H1 (cell line): ENCODE results near the gene OR10G7. TPM values are rescaled to one million over a fixed set of nuclear protein-coding genes. Genes with fewer than 3 reads are reported as not detected.

Experiments
- CTCF ChIA-PET: fragments of 300-600 bp; sonication (Branson Sonifier 250); formaldehyde crosslinking; loops from one replicate; lab custom pipeline; 2021; ENCODE audit not compliant: partially characterized antibody; lab: Charles Lee
- POLR2A ChIA-PET: fragments of 300-600 bp; sonication (Branson Sonifier 250); formaldehyde crosslinking; loops from one replicate; lab custom pipeline; 2021; ENCODE audit warnings: inconsistent platforms; ENCODE audit not compliant: partially characterized antibody; lab: Charles Lee
- DNase-seq, 2 experiments: peaks; one replicate each; pipeline versions ENCODE4 v3.0.0 to v3.0.0-alpha.2; 2010 to 2022; ENCODE audit warnings: low spot score in 2 of 2, low read depth in 1 of 2, mixed read lengths in 1 of 2
- FAIRE-seq: peaks from 2 replicates; lab custom pipeline; 2011; peaks lifted over from hg19 to GRCh38; lab: Jason Lieb, UNC
- H2AFZ ChIP-seq: 2 replicates; pipeline ENCODE4 v1.8.1; 2012; ENCODE audit warnings: low read length, inconsistent platforms
- H2AK5ac ChIP-seq: 2 replicates; pipeline ENCODE4 v1.6.1; 2013; ENCODE audit warnings: low read depth, low read length
- H2BK120ac ChIP-seq: replicated peaks from 2 replicates; pipeline ENCODE3; 2013; ENCODE audit warnings: low read depth, low read length, inconsistent platforms
- H2BK12ac ChIP-seq: 2 replicates; pipeline ENCODE4 v1.6.1; 2013; ENCODE audit warnings: low read depth, low read length
- H2BK15ac ChIP-seq: 2 replicates; pipeline ENCODE4 v1.6.1; 2013; ENCODE audit warnings: low read length
- H2BK20ac ChIP-seq: 2 replicates; pipeline ENCODE4 v1.6.1; 2013; ENCODE audit warnings: low read length
- H2BK5ac ChIP-seq: 2 replicates; pipeline ENCODE4 v1.6.1; 2013; ENCODE audit warnings: low read depth, low read length
- H3K14ac ChIP-seq: 2 replicates; pipeline ENCODE4 v1.6.1; 2013; ENCODE audit warnings: inconsistent platforms; ENCODE audit not compliant: insufficient read length
- H3K18ac ChIP-seq: 2 replicates; pipeline ENCODE4 v1.6.1; 2013; ENCODE audit warnings: low read length; ENCODE audit errors: extremely low read depth
- H3K23ac ChIP-seq: 2 replicates; pipeline ENCODE4 v1.6.1; 2013; ENCODE audit warnings: inconsistent platforms; ENCODE audit not compliant: insufficient read length
- H3K23me2 ChIP-seq: 2 replicates; pipeline ENCODE4 v1.6.1; 2013; ENCODE audit warnings: low read depth, low read length
- H3K27ac ChIP-seq: 2 replicates; pipeline ENCODE4 v1.6.1; 2011; ENCODE audit warnings: low read depth, low read length, inconsistent platforms
- H3K27me3 ChIP-seq, 4 experiments: replicated peaks in 1 of 4; 1 replicate in 1 of 4; 2 replicates in 3 of 4; pipeline versions ENCODE4 v1.6.1 to v1.8.1; 2011 to 2013; ENCODE audit warnings: low read length in 3 of 4, mild to moderate bottlenecking in 3 of 4, inconsistent platforms in 2 of 4, mixed read lengths in 2 of 4, moderate library complexity in 1 of 4; ENCODE audit not compliant: control insufficient read depth in 3 of 4, insufficient read depth in 3 of 4; ENCODE audit errors: extremely low read depth in 1 of 4
- H3K36me3 ChIP-seq, 4 experiments: 2 replicates each; pipeline versions ENCODE4 v1.6.1 to v1.8.1; 2011 to 2013; ENCODE audit warnings: mild to moderate bottlenecking in 4 of 4, low read length in 3 of 4, moderate library complexity in 2 of 4, control low read depth in 1 of 4, inconsistent platforms in 1 of 4; ENCODE audit not compliant: insufficient read depth in 4 of 4, control insufficient read depth in 2 of 4
- H3K4ac ChIP-seq: replicated peaks from 2 replicates; pipeline ENCODE3; 2013; ENCODE audit warnings: low read length, low read depth, mixed read lengths, inconsistent platforms; ENCODE audit not compliant: insufficient read length
- H3K4me1 ChIP-seq, 4 experiments: replicated peaks in 1 of 4; 1 replicate in 1 of 4; 2 replicates in 3 of 4; pipeline versions ENCODE4 v1.6.1 to v1.8.1; 2011 to 2013; ENCODE audit warnings: low read length in 3 of 4, inconsistent platforms in 2 of 4, mixed read lengths in 1 of 4; ENCODE audit not compliant: insufficient read depth in 4 of 4, control insufficient read depth in 3 of 4
- H3K4me2 ChIP-seq, 2 experiments: 2 replicates each; pipeline versions ENCODE4 v1.6.1 to v1.8.1; 2011 to 2013; ENCODE audit warnings: low read depth in 2 of 2, low read length in 2 of 2, control low read depth in 1 of 2, inconsistent platforms in 1 of 2, mild to moderate bottlenecking in 1 of 2; ENCODE audit not compliant: insufficient read depth in 1 of 2
- H3K4me3 ChIP-seq, 4 experiments: fragments of 200-600, 300-600 bp in 1 of 4; sonication (generic), shearing (Covaris generic), sonication (Bioruptor Twin) in 1 of 4; 2 replicates each; pipeline versions ENCODE4 v1.5.1 to v1.8.1; 2011 to 2016; ENCODE audit warnings: low read length in 4 of 4, low read depth in 3 of 4, control low read depth in 2 of 4, inconsistent platforms in 2 of 4, mild to moderate bottlenecking in 2 of 4, mixed read lengths in 1 of 4, moderate library complexity in 1 of 4; ENCODE audit not compliant: insufficient read depth in 2 of 4; ENCODE audit errors: extremely low read depth in 1 of 4
- H3K56ac ChIP-seq: replicated peaks from 2 replicates; pipeline ENCODE3; 2013; ENCODE audit warnings: low read depth, mild to moderate bottlenecking, mixed read lengths, low read length, inconsistent platforms; ENCODE audit not compliant: insufficient read length
- H3K79me1 ChIP-seq: 2 replicates; pipeline ENCODE4 v1.6.1; 2013; ENCODE audit warnings: low read depth, low read length, control low read depth
- H3K79me2 ChIP-seq, 2 experiments: 2 replicates each; pipeline versions ENCODE4 v1.6.1 to v1.8.1; 2012 to 2013; ENCODE audit warnings: low read length in 2 of 2, mild to moderate bottlenecking in 2 of 2, inconsistent platforms in 1 of 2; ENCODE audit not compliant: insufficient read depth in 2 of 2, control insufficient read depth in 1 of 2
- H3K9ac ChIP-seq, 4 experiments: replicated peaks in 1 of 4; 1 replicate in 1 of 4; 2 replicates in 3 of 4; pipeline versions ENCODE4 v1.6.1 to v1.8.1; 2011 to 2013; ENCODE audit warnings: low read depth in 3 of 4, low read length in 3 of 4, control low read depth in 2 of 4, mild to moderate bottlenecking in 2 of 4, moderate library complexity in 2 of 4, inconsistent platforms in 1 of 4; ENCODE audit errors: extremely low read depth in 1 of 4
- H3K9me3 ChIP-seq, 2 experiments: 2 replicates each; pipeline versions ENCODE4 v1.6.1 to v1.8.1; 2012 to 2013; ENCODE audit warnings: mild to moderate bottlenecking in 2 of 2, moderate library complexity in 2 of 2, control low read depth in 1 of 2, inconsistent platforms in 1 of 2, low read depth in 1 of 2, low read length in 1 of 2, mixed read lengths in 1 of 2; ENCODE audit not compliant: insufficient read depth in 2 of 2
- H4K20me1 ChIP-seq, 2 experiments: replicated peaks in 1 of 2; 2 replicates each; pipeline versions ENCODE3 to v1.8.1; 2011 to 2013; ENCODE audit warnings: inconsistent platforms in 2 of 2, low read length in 2 of 2, mild to moderate bottlenecking in 1 of 2; ENCODE audit not compliant: insufficient read depth in 2 of 2, control insufficient read depth in 1 of 2
- H4K5ac ChIP-seq: 2 replicates; pipeline ENCODE4 v1.6.1; 2013; ENCODE audit warnings: low read length, low read depth, mixed read lengths, inconsistent platforms; ENCODE audit not compliant: insufficient read length
- H4K8ac ChIP-seq: 2 replicates; pipeline ENCODE4 v1.8.0; 2013; ENCODE audit warnings: mild to moderate bottlenecking, moderate library complexity, low read length, inconsistent platforms; ENCODE audit not compliant: insufficient read depth; ENCODE audit errors: extremely low read depth
- H4K91ac ChIP-seq: replicated peaks from 2 replicates; pipeline ENCODE3; 2013; ENCODE audit warnings: low read length, mixed read lengths, inconsistent platforms; ENCODE audit not compliant: insufficient read length
- ATF3 ChIP-seq: IDR thresholded peaks from 2 replicates; pipeline ENCODE4 v1.6.1; 2011; ENCODE audit warnings: low read depth, mild to moderate bottlenecking, low read length; ENCODE audit not compliant: insufficient read depth
- BRCA1 ChIP-seq: IDR thresholded peaks from 2 replicates; pipeline ENCODE4 v1.6.1; 2012; ENCODE audit warnings: low read depth, low read length, improper control_type of control experiment
- CBX8 ChIP-seq: fragments of 300-800, 300-1000 bp; sonication (generic); IDR thresholded peaks from 2 replicates; pipeline ENCODE4 v1.7.1; 2016; ENCODE audit warnings: low read depth, low read length, borderline replicate concordance
- CHD1 ChIP-seq: IDR thresholded peaks from 2 replicates; pipeline ENCODE4 v1.6.1; 2012; ENCODE audit warnings: low read depth, low read length, improper control_type of control experiment
- JUN ChIP-seq: IDR thresholded peaks from 2 replicates; pipeline ENCODE4 v1.6.1; 2011; ENCODE audit warnings: low read depth, mild to moderate bottlenecking, improper control_type of control experiment, low read length
- JUND ChIP-seq: IDR thresholded peaks from 2 replicates; pipeline ENCODE4 v1.6.1; 2011; ENCODE audit warnings: mild to moderate bottlenecking, improper control_type of control experiment, low read length
- POLR2AphosphoS5 ChIP-seq: IDR thresholded peaks from 2 replicates; pipeline ENCODE4 v1.6.1; 2011; ENCODE audit warnings: low read depth, low read length
- RFX5 ChIP-seq: IDR thresholded peaks from 2 replicates; pipeline ENCODE4 v1.6.1; 2011; ENCODE audit warnings: low read depth, low read length, improper control_type of control experiment, borderline replicate concordance
- TBP ChIP-seq: IDR thresholded peaks from 2 replicates; pipeline ENCODE4 v1.6.1; 2011; ENCODE audit warnings: low read depth, low read length, improper control_type of control experiment
- TEAD4 ChIP-seq: IDR thresholded peaks from 2 replicates; pipeline ENCODE4 v1.6.1; 2012; ENCODE audit warnings: low read depth, low read length, inconsistent platforms, mixed read lengths
- YY1 ChIP-seq: IDR thresholded peaks from 2 replicates; pipeline ENCODE4 v1.6.1; 2011; ENCODE audit warnings: low read depth, mild to moderate bottlenecking, low read length
- WGBS, 2 experiments: shearing (Covaris generic) in 1 of 2; methylation state at CpG; one replicate each; pipeline versions ENCODE4 v1.1.6 to v1.1.7; 2013 to 2015; ENCODE audit warnings: low lambda C conversion rate in 2 of 2, mixed read lengths in 2 of 2, inconsistent platforms in 1 of 2, low coverage in 1 of 2, missing lambda C conversion rate in 1 of 2; ENCODE audit not compliant: insufficient replicate concordance in 2 of 2, insufficient coverage in 1 of 2, insufficient read length in 1 of 2; ENCODE audit errors: extremely low coverage in 1 of 2, missing lambda C conversion rate in 1 of 2; 5-methylcytosine and 5-hydroxymethylcytosine counted together
- polyA plus RNA-seq, 7 experiments: library from polyadenylated mRNA; depleted of rRNA in 3 of 7; stranded (reverse) in 5 of 7; unstranded in 2 of 7; fragments of >200 nt in 5 of 7; fragments of 200-250 nt in 2 of 7; gene quantifications; 1 replicate in 5 of 7; 2 replicates in 1 of 7; 4 replicates in 1 of 7; pipeline versions ENCODE4 v1.2.1 to v1.2.3, GENCODE V29; 2011 to 2013; ENCODE audit warnings: missing spikeins in 2 of 7, mixed read lengths in 2 of 7
- total RNA-seq: library from RNA; stranded (reverse); fragmentation: NEBNext Ultra II Directional; extraction: Animal tissue kit (Norgen Biotek cat#: 25700); gene quantifications from 2 replicates; pipeline ENCODE4 v1.2.1, GENCODE V29; 2021
- TF ChIP-seq, protein P1 (sequence below), 3 experiments: IDR thresholded peaks; 1 replicate in 2 of 3; 2 replicates in 1 of 3; pipeline versions ENCODE4 v1.5.1 to v1.6.1; 2011; ENCODE audit warnings: low read length in 3 of 3, mild to moderate bottlenecking in 3 of 3, inconsistent platforms in 2 of 3, low read depth in 1 of 3, moderate library complexity in 1 of 3; ENCODE audit not compliant: insufficient read depth in 1 of 3; ENCODE audit errors: control extremely low read depth in 1 of 3

OR10G7 gene
- total and polyA plus RNA-seq, 2 of the 8 experiments (the other 6 are each of a cell fraction or from before 2014, with no cell fraction given) = not detected

DNA sequence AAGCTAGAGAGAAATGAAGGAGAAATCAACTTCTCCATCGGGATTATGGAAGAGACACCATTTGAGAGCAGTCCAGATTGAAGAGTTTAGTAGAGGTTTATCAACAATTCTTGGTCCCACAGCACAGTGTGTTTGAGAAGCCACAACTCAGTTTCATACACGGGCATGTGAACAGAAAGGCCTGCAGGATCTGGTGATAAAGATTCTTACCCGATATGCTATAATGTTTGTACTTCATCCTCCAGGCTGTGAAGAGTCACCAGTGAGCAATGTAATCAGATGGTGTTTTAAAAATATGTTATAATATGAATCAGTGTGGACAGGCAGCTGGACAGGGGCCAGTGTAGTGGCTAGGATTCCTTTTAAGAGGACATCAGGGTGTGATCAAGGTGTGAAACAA is 44.5 kb upstream of the OR10G7 start:
- Histone ChIP-seq H3K4ac (no peak overlapping the region), H3K79me2 (no peaks in the 10 kb centered on the region), H4K8ac (no peak overlapping the region), H3K18ac (no peak overlapping the region), H2BK12ac (no peak overlapping the region), H3K56ac (no peak overlapping the region), H3K4me2 (no peak overlapping the region), H3K36me3 (no peaks in the 10 kb centered on the region), H2AFZ (0 out of 2 replicates have a peak overlapping the region, but pooled peaks have one; percentile 54), H3K27ac (no peak overlapping the region), H3K4me1 (peaks cover 0 to 2% (median 0%) of the 10 kb centered on the region in 4 experiments; a peak in 1 of 7 replicates), H3K27me3 (no peaks in the 10 kb centered on the region), H3K4me3 (no peak overlapping the region), H3K9me3 (no peaks in the 10 kb centered on the region), H3K14ac (no peak overlapping the region), H2BK5ac (no peak overlapping the region), H4K20me1 (no peaks in the 10 kb centered on the region), H3K9ac (no peak overlapping the region), H2BK15ac (no peak overlapping the region), H3K23ac (no peak overlapping the region), H2BK20ac (no peak overlapping the region), H4K91ac (no peak overlapping the region), H2BK120ac (no peak overlapping the region), H3K79me1 (no peaks in the 10 kb centered on the region), H2AK5ac (no peak overlapping the region), H3K23me2 (no peaks in the 10 kb centered on the region; the same call in 1 of the 2 replicates), H4K5ac (no peak overlapping the region)
- DNase-seq = no peak
- no peak for FAIRE-seq
- POLR2A ChIA-PET = no interaction called here
- WGBS, 2 experiments = 85% methylated on average over 3 of the region's 3 CpGs; no CpG with 5 or more reads in 1 of the 2 experiments
- CTCF ChIA-PET = interaction anchor here (1.0 kb wide), 1 partner anchor 56 kb away, joined by 3 read pairs; no protein-coding TSS in a partner anchor
- no peak for TF ChIP-seq CBX8
- TF ChIP-seq TBP = no peak
- TF ChIP-seq POLR2AphosphoS5 = no peak
- no peak for TF ChIP-seq BRCA1
- TF ChIP-seq, protein P1, sequence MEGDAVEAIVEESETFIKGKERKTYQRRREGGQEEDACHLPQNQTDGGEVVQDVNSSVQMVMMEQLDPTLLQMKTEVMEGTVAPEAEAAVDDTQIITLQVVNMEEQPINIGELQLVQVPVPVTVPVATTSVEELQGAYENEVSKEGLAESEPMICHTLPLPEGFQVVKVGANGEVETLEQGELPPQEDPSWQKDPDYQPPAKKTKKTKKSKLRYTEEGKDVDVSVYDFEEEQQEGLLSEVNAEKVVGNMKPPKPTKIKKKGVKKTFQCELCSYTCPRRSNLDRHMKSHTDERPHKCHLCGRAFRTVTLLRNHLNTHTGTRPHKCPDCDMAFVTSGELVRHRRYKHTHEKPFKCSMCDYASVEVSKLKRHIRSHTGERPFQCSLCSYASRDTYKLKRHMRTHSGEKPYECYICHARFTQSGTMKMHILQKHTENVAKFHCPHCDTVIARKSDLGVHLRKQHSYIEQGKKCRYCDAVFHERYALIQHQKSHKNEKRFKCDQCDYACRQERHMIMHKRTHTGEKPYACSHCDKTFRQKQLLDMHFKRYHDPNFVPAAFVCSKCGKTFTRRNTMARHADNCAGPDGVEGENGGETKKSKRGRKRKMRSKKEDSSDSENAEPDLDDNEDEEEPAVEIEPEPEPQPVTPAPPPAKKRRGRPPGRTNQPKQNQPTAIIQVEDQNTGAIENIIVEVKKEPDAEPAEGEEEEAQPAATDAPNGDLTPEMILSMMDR (IDR thresholded peaks at IDR 0.05; ENCODE audit: control extremely low read depth in 1 of 3, insufficient read depth in 1 of 3, low read depth in 1 of 3, low read length in 3 of 3) = no peak
- no peak for TF ChIP-seq YY1
- no peak for TF ChIP-seq TEAD4
- TF ChIP-seq ATF3 = no peak
- TF ChIP-seq CHD1 = no peak
- TF ChIP-seq RFX5 = no peak
- no peak for TF ChIP-seq JUN
- no peak for TF ChIP-seq JUND
